Activated CD8-positive, alpha-beta memory T cell treated with anti-CD3 and anti-CD28 coated beads, Interleukin-2, amount 50 U/mL, for 48 hours (primary cell): Measurements from ENCODE around the gene GLRX5.
"Not testable (repeated sequence)": the region's sequence is repeated elsewhere in the genome, so short reads cannot be mapped to it uniquely, and the experiment has no call there.

Experiments
- DNase-seq: peaks from one replicate; pipeline ENCODE4 v3.0.0-alpha.2; 2020

The GLRX5 gene

DNA sequence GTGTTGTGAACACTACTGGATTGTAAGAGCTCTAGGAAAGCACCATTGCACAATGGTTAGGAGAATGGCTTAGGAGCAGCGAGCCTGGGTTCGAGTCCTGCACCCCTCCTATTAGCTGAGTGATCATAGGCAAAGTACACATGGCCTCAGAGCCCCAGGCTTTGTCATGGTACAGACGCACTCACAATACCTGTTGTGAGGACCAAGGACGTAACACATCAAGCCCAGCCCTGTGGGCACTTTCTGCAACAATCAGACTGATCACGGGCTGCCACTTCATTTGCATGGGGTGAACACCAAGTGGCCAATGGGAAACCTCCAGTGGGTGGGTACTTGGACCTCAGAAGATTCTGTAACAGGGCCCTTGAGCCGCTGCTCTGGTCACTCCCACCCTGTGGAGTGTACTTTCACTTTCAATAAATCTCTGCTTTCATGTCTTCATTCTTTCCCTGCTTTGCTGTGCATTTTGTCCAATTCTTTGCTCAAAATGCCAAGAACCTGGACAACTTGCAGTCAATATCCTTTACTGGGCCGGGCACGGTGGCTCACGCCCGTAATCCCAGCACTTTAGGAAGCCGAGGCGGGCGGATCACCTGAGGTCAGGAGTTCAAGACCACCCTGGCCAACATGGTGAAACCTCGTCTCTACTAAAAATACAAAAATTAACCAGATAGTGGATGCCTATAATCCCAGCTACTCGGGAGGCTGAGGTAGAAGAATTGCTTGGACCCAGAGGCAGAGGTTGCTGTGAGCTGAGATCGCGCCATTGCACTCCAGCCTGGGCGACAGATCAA, 28.2 kb downstream of the GLRX5 start:
- no peak for DNase-seq

DNA sequence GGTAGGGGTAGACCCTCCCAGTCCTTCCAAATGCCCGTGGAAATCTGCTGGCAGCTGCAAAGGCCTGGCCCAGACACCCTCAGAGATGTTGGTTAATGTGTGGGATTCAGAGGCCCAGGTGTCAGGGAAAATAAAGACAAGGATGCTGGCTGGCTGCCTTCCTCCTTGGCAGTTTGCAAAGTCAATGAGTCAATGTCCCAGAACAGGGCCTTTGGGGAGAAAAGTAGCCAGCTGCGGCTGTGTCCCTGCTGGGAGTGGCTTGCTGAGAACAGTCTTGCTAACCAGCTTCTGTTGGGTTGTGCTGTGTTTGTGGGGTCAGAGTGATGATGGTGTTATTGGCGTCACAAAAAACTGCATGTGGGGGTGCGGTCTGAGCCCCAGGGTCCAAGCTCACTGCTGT, 29.2 kb downstream of the GLRX5 start:
- DNase-seq = no peak

DNA sequence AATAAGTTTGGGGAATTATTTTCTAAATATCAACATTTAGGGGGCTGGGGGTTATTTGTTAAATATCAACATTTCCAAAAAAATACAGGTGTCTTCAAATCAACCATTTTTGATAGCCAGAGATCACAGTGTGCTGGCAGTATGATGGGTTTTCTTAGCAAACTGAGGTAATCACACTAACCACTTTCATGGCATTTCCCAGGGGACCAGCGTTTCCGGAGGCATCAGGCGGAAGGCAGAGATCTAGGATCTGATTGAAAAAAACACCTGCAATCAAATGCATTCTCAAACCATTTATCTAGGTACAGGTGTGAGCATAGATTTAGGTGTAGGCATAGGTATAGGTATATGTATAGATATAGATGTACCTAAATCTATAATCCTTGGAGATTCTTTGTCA, 34.6 kb downstream of the GLRX5 start:
- DNase-seq = no peak

DNA sequence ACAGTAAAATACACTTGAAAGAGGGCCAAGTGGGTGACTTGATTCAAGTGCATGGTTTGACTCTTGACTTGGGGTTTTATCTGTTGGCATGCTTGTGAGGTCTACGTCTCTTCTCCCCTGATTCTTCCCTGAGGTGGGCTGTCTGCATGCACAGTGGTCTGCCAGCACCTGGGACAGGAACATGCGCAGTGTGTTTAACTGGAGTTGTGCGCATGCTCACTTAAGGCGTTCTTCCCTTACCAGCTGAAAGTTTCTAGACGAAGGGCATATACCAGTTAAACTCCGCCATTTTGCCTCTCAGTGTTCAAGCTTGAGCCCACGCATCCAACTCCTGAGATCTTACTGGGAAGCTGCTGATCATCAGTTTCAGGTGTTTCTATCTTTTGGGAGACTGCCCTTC, 38.5 kb downstream of the GLRX5 start:
- DNase-seq = no peak

DNA sequence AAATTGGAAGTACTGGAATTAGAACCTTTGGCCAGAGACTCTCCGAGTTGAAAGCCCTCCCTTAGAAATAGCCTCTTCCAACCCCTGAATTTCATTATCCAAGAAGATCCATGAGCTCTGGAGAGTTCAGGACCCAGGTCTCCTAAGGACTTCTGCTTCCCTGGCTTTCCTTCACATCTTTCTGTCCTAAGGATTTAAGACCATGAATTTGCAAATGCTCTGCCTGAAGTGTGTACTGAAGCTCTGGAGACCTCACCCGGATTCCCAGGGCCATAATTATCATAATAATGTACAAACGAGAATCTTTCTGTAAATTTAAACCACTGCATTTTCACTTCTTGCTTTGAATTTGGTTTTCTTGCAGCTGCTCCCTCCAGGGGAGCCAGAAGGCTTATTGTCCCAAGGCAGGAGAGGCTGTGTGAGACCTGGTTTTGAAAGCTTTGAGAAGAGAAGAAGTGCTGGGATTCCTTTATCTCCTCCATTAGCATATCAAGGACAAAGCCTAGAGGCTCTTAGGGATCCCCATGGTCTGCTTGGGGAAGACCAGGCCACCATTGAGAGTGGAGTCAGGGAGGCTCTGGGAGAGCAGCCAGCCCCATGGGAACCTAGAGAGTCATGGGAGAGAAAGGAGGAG, 41.1 kb downstream of the GLRX5 start:
- DNase-seq = no peak

DNA sequence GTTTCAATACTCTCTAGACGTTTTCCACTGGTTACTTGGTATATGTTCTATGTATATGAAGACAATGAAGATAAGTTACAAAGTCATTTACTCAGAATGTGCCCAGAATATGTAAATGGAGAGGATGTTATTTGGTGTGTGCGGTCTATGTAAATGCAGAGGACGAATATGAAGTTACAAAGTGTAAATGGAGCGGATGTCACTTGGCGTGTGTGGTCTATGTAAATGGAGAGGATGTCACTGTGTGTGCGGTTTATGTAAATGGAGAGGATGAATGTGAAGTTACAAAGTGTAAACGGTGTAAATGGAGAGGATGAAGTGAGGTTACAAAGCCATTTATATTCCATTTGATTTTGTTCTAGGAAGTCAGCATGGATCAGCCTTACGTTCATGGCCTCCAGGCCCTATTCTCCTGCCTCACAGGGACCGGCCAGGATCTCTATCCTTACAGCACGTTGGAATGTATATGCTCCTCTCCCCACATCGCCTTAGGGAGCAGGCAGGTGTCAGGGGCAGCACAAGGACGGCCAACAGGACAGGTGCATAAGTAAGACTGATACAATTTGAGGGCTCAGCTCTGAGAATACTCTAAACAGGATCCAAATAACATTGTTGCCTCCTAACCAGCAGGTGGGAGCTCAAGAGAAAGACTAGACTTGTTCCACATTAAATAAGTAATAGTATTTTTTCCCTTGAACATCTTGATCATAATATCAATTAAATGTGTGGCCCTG, 42.4 kb downstream of the GLRX5 start:
- no peak for DNase-seq

DNA sequence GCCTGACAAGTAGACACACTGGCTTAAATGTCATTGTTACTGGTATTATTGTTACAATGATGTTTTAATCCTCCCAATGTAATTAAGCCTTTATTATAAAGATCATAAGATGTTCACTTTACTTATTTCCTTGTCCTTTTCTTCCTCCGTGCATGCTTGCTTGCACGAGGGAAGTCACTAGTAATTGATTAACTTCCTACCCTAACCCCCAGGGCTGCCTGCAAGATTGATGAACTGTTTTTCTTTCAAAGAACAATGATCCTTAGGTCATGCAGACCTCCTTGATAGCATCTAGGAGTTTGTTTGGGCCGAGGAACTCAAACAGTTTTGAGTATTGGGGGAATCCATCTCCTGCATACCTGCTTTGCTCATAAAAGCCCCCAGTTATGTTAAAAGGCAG, 43.0 kb downstream of the GLRX5 start:
- DNase-seq = no peak

DNA sequence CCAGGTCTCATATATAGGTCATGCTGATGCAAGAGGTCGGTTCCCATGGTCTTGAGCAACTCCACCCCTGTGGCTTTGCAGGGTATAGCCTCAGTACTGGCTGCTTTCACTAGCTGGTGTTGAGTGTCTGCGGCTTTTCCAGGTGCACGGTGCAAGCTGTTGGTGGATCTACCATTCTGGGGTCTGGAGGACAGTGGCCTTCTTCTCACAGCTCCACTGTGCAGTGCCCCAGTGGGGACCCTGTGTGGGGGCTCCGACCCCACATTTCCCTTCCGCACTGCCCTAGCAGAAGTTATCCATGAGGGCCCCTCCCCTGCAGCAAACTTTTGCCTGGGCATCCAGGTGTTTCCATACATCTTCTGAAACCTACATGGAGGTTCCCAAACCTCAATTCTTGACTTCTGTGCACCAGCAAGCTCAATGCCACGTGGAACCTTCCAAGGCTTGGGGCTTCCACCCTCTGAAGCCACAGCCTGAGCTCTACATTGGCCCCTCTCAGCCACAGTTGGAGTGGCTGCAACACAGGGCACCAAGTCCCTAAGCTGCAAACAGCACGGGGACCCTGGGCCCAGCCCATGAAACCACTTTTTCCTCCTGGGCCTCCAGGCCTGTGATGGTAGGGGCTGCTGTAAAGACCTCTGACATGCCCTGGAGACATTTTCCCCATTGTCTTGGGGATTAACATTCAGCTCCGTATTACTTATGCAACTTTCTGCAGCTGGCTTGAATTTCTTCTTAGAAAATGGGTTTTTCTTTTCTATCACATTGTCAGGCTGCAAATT, 49.2 kb downstream of the GLRX5 start:
- not testable (repeated sequence) for DNase-seq

DNA sequence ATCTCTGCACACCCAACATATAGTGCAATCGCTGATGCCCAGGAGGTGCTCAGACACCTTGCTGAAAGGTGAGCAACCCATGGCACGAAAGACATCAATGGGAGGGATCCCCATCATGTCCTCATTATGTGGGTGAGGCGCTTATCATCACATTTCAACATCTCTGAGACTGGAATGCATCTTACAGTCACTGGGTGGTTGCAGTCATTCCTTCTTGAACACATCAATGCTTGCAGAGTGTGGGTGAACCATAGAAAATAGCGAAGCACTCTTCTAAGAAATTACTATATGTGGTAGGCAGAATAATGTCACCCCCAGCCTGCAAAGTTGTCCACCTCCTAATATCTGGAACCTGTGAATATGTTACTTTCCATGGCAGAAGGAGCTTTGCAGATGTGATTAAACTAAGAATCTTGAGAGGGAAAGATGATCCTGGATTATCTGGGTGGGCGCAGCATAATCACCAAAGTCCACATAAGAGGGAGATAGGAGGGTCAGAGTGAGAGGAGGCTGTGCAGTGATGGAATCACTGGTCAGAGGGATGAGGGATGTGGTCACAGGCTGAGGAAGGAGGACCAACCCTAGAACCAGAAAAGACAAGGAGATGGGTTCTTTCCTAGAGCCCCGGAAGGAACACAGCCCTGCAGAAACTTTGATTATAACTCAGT, 51.2 kb downstream of the GLRX5 start:
- no peak for DNase-seq

DNA sequence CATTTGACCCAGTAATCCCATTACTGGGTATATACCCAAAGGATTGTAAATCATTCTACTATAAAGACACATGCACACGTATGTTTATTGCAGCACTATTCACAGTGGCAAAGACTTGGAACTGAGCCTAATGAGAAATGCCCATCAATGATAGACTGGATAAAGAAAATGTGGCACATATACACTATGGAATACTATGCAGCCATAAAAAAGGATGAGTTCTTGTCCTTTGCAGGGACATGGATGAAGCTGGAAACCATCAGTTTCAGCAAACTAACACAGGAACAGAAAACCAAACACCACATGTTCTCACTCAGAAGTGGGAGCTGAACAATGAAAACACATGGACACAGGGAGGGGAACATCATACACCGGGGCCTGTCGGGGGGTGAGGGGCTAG, 56.3 kb downstream of the GLRX5 start:
- not testable (repeated sequence) for DNase-seq
